GM21423 (cell line): Measurements from ENCODE around the gene TBXAS1.

Experiments used
- ATAC-seq: cut with Tn5 transposase; IDR thresholded peaks from one replicate; pipeline ENCODE4 v1.9.1; 2021; ENCODE audit warnings: mild to moderate bottlenecking, moderate library complexity; ENCODE audit not compliant: unreplicated experiment

The TBXAS1 gene

GRCh38 chr7:139993592-139993991 lies 164.5 kb downstream of the TBXAS1 start:
- ATAC-seq = no peak

- no peak for ATAC-seq
These were observed 165.3 kb downstream of the TBXAS1 start for GRCh38 chr7:139994356-139994755.

- ATAC-seq = no peak
These were observed 166.2 kb downstream of the TBXAS1 start for GRCh38 chr7:139995017-139995915.

- ATAC-seq = no peak
These were observed 169.5 kb downstream of the TBXAS1 start for GRCh38 chr7:139998572-139998971.

GRCh38 chr7:139999516-139999915 lies 170.5 kb downstream of the TBXAS1 start:
- ATAC-seq = no peak

- no peak for ATAC-seq
These were observed 171.7 kb downstream of the TBXAS1 start for GRCh38 chr7:140000666-140001268.

- no peak for ATAC-seq
These were observed 174.9 kb downstream of the TBXAS1 start for GRCh38 chr7:140003913-140004382.

GRCh38 chr7:140004672-140005071 lies 175.6 kb downstream of the TBXAS1 start:
- no peak for ATAC-seq

- ATAC-seq = no peak
These were observed 176.3 kb downstream of the TBXAS1 start for GRCh38 chr7:140005341-140005740.

- ATAC-seq = no peak
These were observed 176.9 kb downstream of the TBXAS1 start for GRCh38 chr7:140005754-140006503.

- ATAC-seq = no peak
These were observed 177.5 kb downstream of the TBXAS1 start for GRCh38 chr7:140006600-140006999.

- ATAC-seq = no peak
These were observed 178.1 kb downstream of the TBXAS1 start for GRCh38 chr7:140007051-140007690.

GRCh38 chr7:140008755-140009610 lies 179.9 kb downstream of the TBXAS1 start:
- ATAC-seq = no peak

- no peak for ATAC-seq
These were observed 180.7 kb downstream of the TBXAS1 start for GRCh38 chr7:140009735-140010134.

GRCh38 chr7:140010194-140010895 lies 181.3 kb downstream of the TBXAS1 start:
- no peak for ATAC-seq

GRCh38 chr7:140013676-140014075 lies 184.6 kb downstream of the TBXAS1 start:
- ATAC-seq = no peak

GRCh38 chr7:140014123-140014522 lies 185.1 kb downstream of the TBXAS1 start:
- ATAC-seq = no peak

- no peak for ATAC-seq
These were observed 186.5 kb downstream of the TBXAS1 start for GRCh38 chr7:140015471-140015970.

- no peak for ATAC-seq
These were observed 187.5 kb downstream of the TBXAS1 start for GRCh38 chr7:140016540-140016939.
